Uterus (tissue), 4 donors: Measurements from ENCODE around the gene MACROD1. TPM values are rescaled to one million over a fixed set of nuclear protein-coding genes. Genes with fewer than 3 reads are reported as not detected.

Experiments
- DNase-seq, 2 donors: peaks; one replicate each; pipeline ENCODE4 v3.0.0-alpha.2; 2019 to 2020
- H3K27ac ChIP-seq, 2 donors: fragments of 200-600 bp; sonication (generic); 1 replicate in 1 of 2; 2 replicates in 1 of 2; pipeline ENCODE4 v1.5.1; 2016 to 2018
- H3K27me3 ChIP-seq, 2 donors: fragments of 200-600 bp; sonication (generic); one replicate each; pipeline ENCODE4 v1.5.1; 2018 to 2019; ENCODE audit warnings: control low read depth in 1 of 2
- H3K36me3 ChIP-seq, 2 donors: fragments of 200-600 bp; sonication (generic); one replicate each; pipeline ENCODE4 v1.5.1; 2019; ENCODE audit warnings: control low read depth in 1 of 2
- H3K4me1 ChIP-seq, 2 donors: fragments of 200-600 bp; sonication (generic); one replicate each; pipeline ENCODE4 v1.5.1; 2018 to 2019; ENCODE audit warnings: control low read depth in 1 of 2
- H3K4me3 ChIP-seq, 2 donors: fragments of 200-600 bp; sonication (generic); 1 replicate in 1 of 2; 2 replicates in 1 of 2; pipeline ENCODE4 v1.5.1; 2018 to 2019; ENCODE audit warnings: mild to moderate bottlenecking in 1 of 2
- H3K9me3 ChIP-seq, 2 donors: fragments of 200-600 bp; sonication (generic); one replicate each; pipeline ENCODE4 v1.5.1; 2019; ENCODE audit warnings: control low read depth in 1 of 2
- CTCF ChIP-seq, 4 experiments: fragments of 200-600 bp in 2 of 4; fragments of 450-650 bp in 2 of 4; sonication (generic) in 2 of 4; IDR thresholded peaks; one replicate each; pipeline ENCODE4 v1.5.1; 2016 to 2019; ENCODE audit warnings: antibody characterized with exemption in 4 of 4, mild to moderate bottlenecking in 2 of 4, moderate library complexity in 1 of 4
- POLR2A ChIP-seq, 2 donors: fragments of 450-650 bp; IDR thresholded peaks; one replicate each; pipeline ENCODE4 v1.6.1; 2016; ENCODE audit warnings: antibody characterized with exemption in 2 of 2, mild to moderate bottlenecking in 1 of 2, moderate library complexity in 1 of 2
- intact Hi-C: fragments of 100-400 bp; cut with DNase I; formaldehyde crosslinking; loops from one replicate; pipeline ENCODE4 v1.15.1; 2023; ENCODE audit warnings: low total_unique reads
- total RNA-seq, 4 donors: library from RNA; depleted of rRNA in 3 of 4; stranded (reverse); fragments of >200 nt in 3 of 4; gene quantifications; one replicate each; pipeline versions ENCODE4 v1.1.0 to v1.2.4, GENCODE V29; 2014 to 2023
- donor health status: DM: yes; HTN: yes; CAD: no.

The MACROD1 gene
- total RNA-seq, 4 donors from 2014 or later: 1.8 to 27.1 (median 6.6) TPM

- peak overlapping the region; percentile 23 to 73 for H3K27ac ChIP-seq
- no peaks in the 10 kb centered on the region for H3K36me3 ChIP-seq
- H3K4me3 ChIP-seq: peak overlapping the region; percentile 12 to 17
- intact Hi-C loops: loop anchor here (10.0 kb wide), 2 partner anchors 314 to 384 kb away; partner anchors contain the start of genes MARK2 and ZFTA
- no peaks in the 10 kb centered on the region for H3K4me1 ChIP-seq
- H3K9me3 ChIP-seq: no peaks in the 10 kb centered on the region
- DNase-seq: peak; percentile 77 to 83
- TF ChIP-seq CTCF (IDR thresholded peaks at IDR 0.05) (peak; percentile 94 to 97 (median 95)), POLR2A (IDR thresholded peaks at IDR 0.05) (no peak)
- no peaks in the 10 kb centered on the region for H3K27me3 ChIP-seq
Observed at GRCh38 chr11:64148226-64148916, 17.5 kb downstream of the MACROD1 start.

GRCh38 chr11:64146036-64146955 lies 19.6 kb downstream of the MACROD1 start:
- Histone ChIP-seq H3K27me3 (no peaks in the 10 kb centered on the region), H3K4me3 (no peak overlapping the region), H3K9me3 (no peaks in the 10 kb centered on the region), H3K27ac (no peak overlapping the region), H3K4me1 (no peaks in the 10 kb centered on the region), H3K36me3 (no peaks in the 10 kb centered on the region)
- intact Hi-C loops: loop anchor here (10.0 kb wide), 2 partner anchors 311 to 381 kb away; partner anchors contain the start of genes MARK2 and ZFTA
- no peak for DNase-seq
- TF ChIP-seq CTCF (IDR thresholded peaks at IDR 0.05) (peak; percentile 15 to 32 (median 25)), POLR2A (IDR thresholded peaks at IDR 0.05) (no peak)

GRCh38 chr11:64144587-64145472 lies 21.1 kb downstream of the MACROD1 start:
- no peak overlapping the region for H3K27ac ChIP-seq
- TF ChIP-seq POLR2A (IDR thresholded peaks at IDR 0.05): no peak
- TF ChIP-seq CTCF (IDR thresholded peaks at IDR 0.05): no peak
- intact Hi-C loops: loop anchor here (10.0 kb wide), 2 partner anchors 310 to 380 kb away; partner anchors contain the start of genes MARK2 and ZFTA

GRCh38 chr11:64141081-64141783 lies 24.7 kb downstream of the MACROD1 start:
- no peak overlapping the region for H3K27ac ChIP-seq
- no peak overlapping the region for H3K4me3 ChIP-seq
- no peaks in the 10 kb centered on the region for H3K36me3 ChIP-seq
- no peaks in the 10 kb centered on the region for H3K4me1 ChIP-seq
- no peak for DNase-seq
- no peaks in the 10 kb centered on the region for H3K27me3 ChIP-seq
- TF ChIP-seq CTCF (IDR thresholded peaks at IDR 0.05) (no peak), POLR2A (IDR thresholded peaks at IDR 0.05) (no peak)
- intact Hi-C loops: loop anchor here (10.0 kb wide), 2 partner anchors 306 to 376 kb away; partner anchors contain the start of genes MARK2 and ZFTA
- no peaks in the 10 kb centered on the region for H3K9me3 ChIP-seq

More at GRCh38 chr11:64144587-64145472, 21.1 kb downstream of the MACROD1 start:
- Histone ChIP-seq H3K27me3 (no peaks in the 10 kb centered on the region), H3K4me1 (no peaks in the 10 kb centered on the region), H3K36me3 (no peaks in the 10 kb centered on the region), H3K4me3 (no peak overlapping the region), H3K9me3 (no peaks in the 10 kb centered on the region)
- no peak for DNase-seq
